Endothelial cell (in vitro differentiated cells): Measurements from ENCODE around the gene GALNT2. TPM values are rescaled to one million over a fixed set of nuclear protein-coding genes. Genes with fewer than 3 reads are reported as not detected.
A peak's percentile ranks its signal among the peaks of the same experiment; 100 is the strongest.

Experiments
- DNase-seq: peaks from one replicate; pipeline ENCODE4 v3.0.0; 2021; ENCODE audit warnings: low spot score
- H3K27ac Mint-ChIP-seq: one replicate; pipeline ENCODE4 v1.8.0; 2021; ENCODE audit warnings: mixed read lengths, inconsistent platforms; ENCODE audit not compliant: unreplicated experiment
- H3K27me3 Mint-ChIP-seq: one replicate; pipeline ENCODE4 v1.8.0; 2021; ENCODE audit warnings: mild to moderate bottlenecking, moderate library complexity, mixed read lengths, inconsistent platforms; ENCODE audit not compliant: unreplicated experiment
- H3K36me3 Mint-ChIP-seq: one replicate; pipeline ENCODE4 v1.8.0; 2021; ENCODE audit warnings: mild to moderate bottlenecking, low read depth, mixed read lengths, inconsistent platforms; ENCODE audit not compliant: unreplicated experiment
- H3K4me1 Mint-ChIP-seq: one replicate; pipeline ENCODE4 v1.8.0; 2021; ENCODE audit warnings: mild to moderate bottlenecking, mixed read lengths, inconsistent platforms; ENCODE audit not compliant: unreplicated experiment
- H3K4me3 Mint-ChIP-seq: one replicate; pipeline ENCODE4 v1.8.0; 2021; ENCODE audit warnings: mild to moderate bottlenecking, mixed read lengths, inconsistent platforms; ENCODE audit not compliant: unreplicated experiment
- H3K9me3 Mint-ChIP-seq: one replicate; pipeline ENCODE4 v1.8.0; 2021; ENCODE audit warnings: mixed read lengths, inconsistent platforms; ENCODE audit not compliant: unreplicated experiment
- CTCF ChIP-seq: fragments of 200-600 bp; sonication (generic); IDR thresholded peaks from one replicate; pipeline ENCODE4 v1.5.0; 2021; ENCODE audit warnings: antibody characterized with exemption; ENCODE audit not compliant: unreplicated experiment
- total RNA-seq: library from RNA; stranded (reverse); fragmentation: NEBNext Ultra II Directional; extraction: Animal tissue kit (Norgen Biotek cat#: 25700); gene quantifications from one replicate; pipeline ENCODE4 v1.2.1, GENCODE V29; 2021; ENCODE audit not compliant: unreplicated experiment

GALNT2 gene
- total RNA-seq, 1 donor from 2014 or later: 74.8 TPM

GRCh38 chr1:230142608-230143210 is 75.7 kb downstream of the GALNT2 start:
- no peak for TF ChIP-seq CTCF
- Mint-ChIP-seq H3K36me3 (peaks cover 6% of the 10 kb centered on the region), H3K9me3 (no peaks in the 10 kb centered on the region), H3K27ac (peak overlapping the region; percentile 57), H3K4me1 (peaks cover 38% of the 10 kb centered on the region), H3K27me3 (peaks cover 2% of the 10 kb centered on the region), H3K4me3 (no peak overlapping the region)
- DNase-seq: no peak

- no peak overlapping the region for H3K27ac Mint-ChIP-seq
- peaks cover 6% of the 10 kb centered on the region for H3K36me3 Mint-ChIP-seq
- DNase-seq: no peak
Measured at GRCh38 chr1:230143534-230143933, 76.5 kb downstream of the GALNT2 start.

GRCh38 chr1:230144010-230144614 is 77.1 kb downstream of the GALNT2 start:
- TF ChIP-seq CTCF: no peak
- H3K9me3 Mint-ChIP-seq: no peaks in the 10 kb centered on the region
- peaks cover 41% of the 10 kb centered on the region for H3K4me1 Mint-ChIP-seq
- peak overlapping the region; percentile 27 for H3K27ac Mint-ChIP-seq
- peaks cover 6% of the 10 kb centered on the region for H3K36me3 Mint-ChIP-seq
- H3K4me3 Mint-ChIP-seq: no peak overlapping the region
- peaks cover 2% of the 10 kb centered on the region for H3K27me3 Mint-ChIP-seq
- DNase-seq: no peak

More at GRCh38 chr1:230143534-230143933, 76.5 kb downstream of the GALNT2 start:
- no peaks in the 10 kb centered on the region for H3K9me3 Mint-ChIP-seq
- TF ChIP-seq CTCF: no peak
- peaks cover 2% of the 10 kb centered on the region for H3K27me3 Mint-ChIP-seq
- H3K4me3 Mint-ChIP-seq: no peak overlapping the region
- H3K4me1 Mint-ChIP-seq: peaks cover 41% of the 10 kb centered on the region

GRCh38 chr1:230144758-230145504 is 77.9 kb downstream of the GALNT2 start:
- no peak for DNase-seq
- Mint-ChIP-seq H3K27me3 (peaks cover 2% of the 10 kb centered on the region), H3K27ac (peak overlapping the region; percentile 27), H3K36me3 (peaks cover 6% of the 10 kb centered on the region), H3K4me3 (no peak overlapping the region), H3K4me1 (peaks cover 41% of the 10 kb centered on the region), H3K9me3 (no peaks in the 10 kb centered on the region)
- TF ChIP-seq CTCF: no peak

GRCh38 chr1:230145505-230145899 is 78.5 kb downstream of the GALNT2 start:
- H3K9me3 Mint-ChIP-seq: no peaks in the 10 kb centered on the region
- no peak overlapping the region for H3K4me3 Mint-ChIP-seq
- peaks cover 5% of the 10 kb centered on the region for H3K36me3 Mint-ChIP-seq
- peaks cover 2% of the 10 kb centered on the region for H3K27me3 Mint-ChIP-seq
- peaks cover 41% of the 10 kb centered on the region for H3K4me1 Mint-ChIP-seq
- TF ChIP-seq CTCF: no peak
- no peak overlapping the region for H3K27ac Mint-ChIP-seq
- DNase-seq: no peak
